Natural killer cell treated with Interleukin-12 subunit alpha and Interleukin-12 subunit beta and Interleukin-15 and Interleukin-18, amount 100 ng/mL, for 72 hours (primary cell): Measurements from ENCODE around the gene PRDX6. TPM values are rescaled to one million over a fixed set of nuclear protein-coding genes. Genes with fewer than 3 reads are reported as not detected.
"Not testable (repeated sequence)": the region's sequence is repeated elsewhere in the genome, so short reads cannot be mapped to it uniquely, and the experiment has no call there.

Experiments used
- ATAC-seq, 2 donors: fragments of 150-1000 bp; cut with Tn5 transposase in 1 of 2; sonication (Bioruptor Pico), chemical (Tn5 transposase) in 1 of 2; 2 replicates each; pipeline ENCODE4 v1.10.0; 2021
- DNase-seq: peaks from one replicate; pipeline ENCODE4 v3.0.0; 2022; ENCODE audit warnings: low spot score
- H3K27ac Mint-ChIP-seq, 2 donors: 1 replicate in 1 of 2; 2 replicates in 1 of 2; pipeline ENCODE4 v1.8.0; 2022; ENCODE audit warnings: mixed read lengths in 2 of 2, mild to moderate bottlenecking in 1 of 2, moderate library complexity in 1 of 2
- H3K27me3 Mint-ChIP-seq, 2 donors: 1 replicate in 1 of 2; 2 replicates in 1 of 2; pipeline ENCODE4 v1.8.0; 2022; ENCODE audit warnings: mixed read lengths in 2 of 2
- H3K36me3 Mint-ChIP-seq: one replicate; pipeline ENCODE4 v1.8.0; 2022; ENCODE audit warnings: mixed read lengths
- H3K4me1 Mint-ChIP-seq, 2 donors: 1 replicate in 1 of 2; 2 replicates in 1 of 2; pipeline ENCODE4 v1.8.0; 2022; ENCODE audit warnings: low read depth in 2 of 2, mixed read lengths in 2 of 2, mild to moderate bottlenecking in 1 of 2
- H3K4me3 Mint-ChIP-seq: one replicate; pipeline ENCODE4 v1.8.0; 2022; ENCODE audit warnings: mixed read lengths
- H3K9me3 Mint-ChIP-seq: 2 replicates; pipeline ENCODE4 v1.8.0; 2022; ENCODE audit warnings: mixed read lengths
- total RNA-seq, 2 donors: library from RNA; stranded (reverse); gene quantifications; one replicate each; pipeline ENCODE4 v1.2.3, GENCODE V29; 2022

The PRDX6 gene
- total RNA-seq, 2 donors from 2014 or later: 119 to 155 TPM

DNA sequence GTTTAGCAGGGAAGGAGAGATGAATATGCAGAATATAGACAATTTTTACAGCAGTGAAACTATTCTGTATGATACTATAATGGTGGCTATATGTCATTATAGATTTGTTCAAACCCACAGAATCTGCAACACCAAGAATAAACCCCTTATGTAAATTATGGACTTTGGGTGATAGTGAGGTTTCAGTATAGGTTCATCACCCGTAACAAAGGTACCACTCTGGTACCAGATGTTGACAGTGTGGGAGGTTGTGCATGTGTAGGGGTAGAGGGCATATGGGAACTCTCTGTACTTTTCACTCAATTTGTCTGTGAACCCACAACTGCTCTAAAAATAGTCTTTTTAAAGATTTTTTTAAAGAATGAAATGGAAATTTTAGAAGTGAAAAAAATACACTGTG is 29.9 kb upstream of the PRDX6 start:
- H3K27ac Mint-ChIP-seq: no peak overlapping the region
- no peaks in the 10 kb centered on the region for H3K27me3 Mint-ChIP-seq
- H3K4me1 Mint-ChIP-seq: peaks cover 13 to 17% of the 10 kb centered on the region in 2 donors
- ATAC-seq (no peak), DNase-seq (no peak)
- no peak overlapping the region for H3K4me3 Mint-ChIP-seq
- peaks cover 25% of the 10 kb centered on the region for H3K36me3 Mint-ChIP-seq
- no peaks in the 10 kb centered on the region for H3K9me3 Mint-ChIP-seq

- peaks cover 8 to 13% of the 10 kb centered on the region in 2 donors for H3K4me1 Mint-ChIP-seq
- no peak for ATAC-seq
- no peaks in the 10 kb centered on the region for H3K9me3 Mint-ChIP-seq
- peaks cover 25% of the 10 kb centered on the region for H3K36me3 Mint-ChIP-seq
- DNase-seq: no peak
- no peak overlapping the region for H3K27ac Mint-ChIP-seq
- H3K4me3 Mint-ChIP-seq: no peak overlapping the region
- no peaks in the 10 kb centered on the region for H3K27me3 Mint-ChIP-seq
Measured at GRCh38 chr1:173448945-173449344, 28.2 kb upstream of the PRDX6 start.

DNA sequence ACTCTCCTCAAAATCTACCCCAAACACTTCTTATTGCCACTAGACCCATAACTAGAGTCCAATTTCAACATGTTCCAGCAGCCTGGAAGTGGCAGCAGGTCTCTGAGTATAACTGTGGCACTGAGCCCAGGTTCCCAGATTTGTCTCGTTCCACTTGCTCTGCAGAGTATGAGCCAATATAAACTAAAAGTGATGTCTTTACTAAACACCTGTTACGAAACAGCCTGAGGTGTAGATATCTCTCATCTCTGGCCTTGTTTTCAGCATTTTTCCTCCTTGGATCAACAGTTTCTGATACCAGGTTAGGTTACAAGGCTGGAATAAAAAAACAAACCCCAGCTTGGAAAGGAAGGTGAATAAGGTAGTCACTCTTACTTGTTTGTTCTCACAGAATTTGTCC is 25.2 kb upstream of the PRDX6 start:
- DNase-seq: no peak
- no peak overlapping the region for H3K4me3 Mint-ChIP-seq
- H3K27me3 Mint-ChIP-seq: no peaks in the 10 kb centered on the region
- peaks cover 17 to 19% of the 10 kb centered on the region in 2 donors for H3K4me1 Mint-ChIP-seq
- H3K36me3 Mint-ChIP-seq: peaks cover 19% of the 10 kb centered on the region
- no peak for ATAC-seq
- no peak overlapping the region for H3K27ac Mint-ChIP-seq
- no peaks in the 10 kb centered on the region for H3K9me3 Mint-ChIP-seq

DNA sequence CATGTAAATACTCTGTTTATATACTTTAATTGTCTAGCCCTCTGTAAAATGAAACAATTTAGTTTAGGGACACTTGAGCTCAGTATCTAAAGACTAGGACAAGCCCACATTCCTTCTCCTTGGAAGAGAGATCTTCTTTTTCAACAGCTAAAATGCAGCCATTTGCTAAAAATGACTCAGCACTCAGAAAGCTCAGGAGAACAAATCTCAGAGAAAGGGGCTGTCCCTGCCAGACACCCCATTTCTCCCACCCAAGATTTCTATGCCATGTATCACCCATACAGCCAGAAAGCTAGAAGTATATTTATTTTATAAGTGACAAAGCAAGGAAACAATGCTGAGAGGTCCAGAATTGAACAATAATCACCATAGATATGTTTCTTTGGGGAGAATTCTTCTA is 23.2 kb upstream of the PRDX6 start:
- no peak for ATAC-seq
- Mint-ChIP-seq H3K4me3 (no peak overlapping the region), H3K27me3 (no peaks in the 10 kb centered on the region), H3K36me3 (peaks cover 13% of the 10 kb centered on the region), H3K9me3 (no peaks in the 10 kb centered on the region), H3K4me1 (peaks cover 17 to 25% of the 10 kb centered on the region in 2 donors), H3K27ac (no peak overlapping the region)
- DNase-seq: no peak

- H3K27me3 Mint-ChIP-seq: no peaks in the 10 kb centered on the region
- H3K9me3 Mint-ChIP-seq: no peaks in the 10 kb centered on the region
- DNase-seq (no peak), ATAC-seq (peak; percentile 90 to 93)
- peak overlapping the region; percentile 36 for H3K4me3 Mint-ChIP-seq
- H3K4me1 Mint-ChIP-seq: peaks cover 20 to 25% of the 10 kb centered on the region in 2 donors
- H3K27ac Mint-ChIP-seq: peak overlapping the region in 1 of 2 donors; percentile 47
- H3K36me3 Mint-ChIP-seq: peaks cover 8% of the 10 kb centered on the region
Measured at GRCh38 chr1:173454966-173455524, 22.1 kb upstream of the PRDX6 start.

DNA sequence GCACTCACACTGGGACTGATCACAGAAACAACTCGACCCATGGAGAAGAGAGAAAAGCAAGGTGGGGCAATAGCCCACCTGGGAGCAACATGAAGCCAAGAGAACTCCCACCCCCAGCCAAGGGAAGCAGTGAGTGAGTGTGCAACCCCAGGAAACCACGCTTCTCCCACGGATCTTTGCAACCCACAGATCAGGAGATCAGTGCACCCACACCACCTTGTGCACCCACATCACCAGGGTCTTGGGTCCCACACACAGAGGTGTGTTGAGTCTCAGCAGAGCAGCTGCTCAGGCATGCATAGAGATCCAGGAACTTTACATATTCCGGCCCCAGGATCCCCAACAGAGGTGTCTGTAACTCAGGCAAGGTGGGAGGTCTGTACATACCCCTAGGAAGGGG is 17.2 kb upstream of the PRDX6 start:
- H3K9me3 Mint-ChIP-seq: peaks cover 11% of the 10 kb centered on the region
- H3K27me3 Mint-ChIP-seq: no peaks in the 10 kb centered on the region
- no peak for DNase-seq
- H3K27ac Mint-ChIP-seq: no peak overlapping the region
- ATAC-seq: no peak
- H3K4me1 Mint-ChIP-seq: peaks cover 24 to 38% of the 10 kb centered on the region in 2 donors
- H3K36me3 Mint-ChIP-seq: peaks cover 40% of the 10 kb centered on the region
- no peak overlapping the region for H3K4me3 Mint-ChIP-seq

DNA sequence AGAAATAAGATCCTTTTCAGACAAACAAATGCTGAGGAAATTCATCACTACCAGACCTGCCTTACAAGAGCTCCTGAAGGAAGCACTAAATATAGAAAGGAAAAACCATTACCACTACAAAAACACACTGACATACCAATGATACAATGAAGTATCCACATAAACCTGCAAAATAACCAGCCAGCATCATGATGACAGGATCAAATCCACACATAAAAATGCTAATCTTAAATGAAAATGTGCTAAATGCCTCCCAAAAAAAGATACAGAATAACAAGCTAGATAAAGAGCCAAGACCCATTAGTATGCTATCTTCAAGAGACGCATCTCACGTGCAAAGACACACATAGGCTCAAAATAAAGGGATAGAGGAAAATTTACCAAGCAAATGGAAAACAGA is 14.5 kb upstream of the PRDX6 start:
- H3K4me3 Mint-ChIP-seq, ATAC-seq, DNase-seq, H3K27me3 Mint-ChIP-seq, H3K27ac Mint-ChIP-seq: not testable (repeated sequence)
- peaks cover 17 to 31% of the 10 kb centered on the region in 2 donors for H3K4me1 Mint-ChIP-seq
- peaks cover 16% of the 10 kb centered on the region for H3K9me3 Mint-ChIP-seq
- peaks cover 50% of the 10 kb centered on the region for H3K36me3 Mint-ChIP-seq

- not testable (repeated sequence) for DNase-seq
Measured at GRCh38 chr1:173464185-173464584, 12.9 kb upstream of the PRDX6 start.

GRCh38 chr1:173467426-173467825 is 9.7 kb upstream of the PRDX6 start:
- Mint-ChIP-seq H3K4me3 (no peak overlapping the region), H3K36me3 (peaks cover 63% of the 10 kb centered on the region), H3K27me3 (no peaks in the 10 kb centered on the region), H3K9me3 (peaks cover 21% of the 10 kb centered on the region), H3K4me1 (peaks cover 19 to 21% of the 10 kb centered on the region in 2 donors), H3K27ac (no peak overlapping the region)
- no peak for ATAC-seq
- DNase-seq: no peak

More at GRCh38 chr1:173464185-173464584, 12.9 kb upstream of the PRDX6 start:
- Mint-ChIP-seq H3K4me1 (peaks cover 21 to 26% of the 10 kb centered on the region in 2 donors), H3K9me3 (peaks cover 16% of the 10 kb centered on the region), H3K36me3 (peaks cover 57% of the 10 kb centered on the region)
- ATAC-seq, H3K4me3 Mint-ChIP-seq, H3K27me3 Mint-ChIP-seq, H3K27ac Mint-ChIP-seq: not testable (repeated sequence)

- Mint-ChIP-seq H3K27ac (no peak overlapping the region), H3K4me3 (no peak overlapping the region), H3K36me3 (peaks cover 43% of the 10 kb centered on the region), H3K9me3 (peaks cover 10% of the 10 kb centered on the region), H3K27me3 (no peaks in the 10 kb centered on the region), H3K4me1 (peaks cover 18 to 24% of the 10 kb centered on the region in 2 donors)
- no peak for ATAC-seq
- DNase-seq: no peak
Measured at GRCh38 chr1:173469656-173470055, 7.5 kb upstream of the PRDX6 start.

DNA sequence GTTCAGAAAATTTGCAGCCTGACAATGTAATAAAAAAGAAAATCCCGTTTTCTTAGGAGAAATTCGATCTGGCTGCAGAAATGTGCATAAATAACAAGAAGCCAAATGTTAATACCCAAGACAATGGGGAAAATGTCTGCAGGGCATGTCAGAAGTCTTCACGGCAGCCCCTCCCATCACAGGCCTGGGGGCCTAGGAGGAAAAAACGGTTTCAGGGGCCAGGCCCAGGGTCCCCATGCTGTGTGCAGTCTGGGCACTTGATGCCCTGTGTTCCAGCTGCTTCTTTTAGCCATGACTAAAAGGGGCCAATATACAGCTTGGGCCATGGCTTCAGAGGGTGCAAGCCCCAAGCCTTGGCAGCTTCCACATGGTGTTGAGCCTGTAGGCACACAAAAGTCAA is 6.5 kb upstream of the PRDX6 start:
- peaks cover 19 to 28% of the 10 kb centered on the region in 2 donors for H3K4me1 Mint-ChIP-seq
- no peak overlapping the region for H3K4me3 Mint-ChIP-seq
- no peak overlapping the region for H3K27ac Mint-ChIP-seq
- ATAC-seq: no peak
- H3K9me3 Mint-ChIP-seq: peaks cover 7% of the 10 kb centered on the region
- H3K36me3 Mint-ChIP-seq: peaks cover 35% of the 10 kb centered on the region
- H3K27me3 Mint-ChIP-seq: no peaks in the 10 kb centered on the region
- DNase-seq: no peak

- DNase-seq (no peak), ATAC-seq (no peak)
- peaks cover 21% of the 10 kb centered on the region for H3K36me3 Mint-ChIP-seq
- no peaks in the 10 kb centered on the region for H3K27me3 Mint-ChIP-seq
- no peak overlapping the region for H3K4me3 Mint-ChIP-seq
- peaks cover 5% of the 10 kb centered on the region for H3K9me3 Mint-ChIP-seq
- H3K27ac Mint-ChIP-seq: peak overlapping the region in 1 of 2 donors; percentile 77
- peaks cover 37 to 40% of the 10 kb centered on the region in 2 donors for H3K4me1 Mint-ChIP-seq
Measured at GRCh38 chr1:173473599-173474011, 3.5 kb upstream of the PRDX6 start.

GRCh38 chr1:173474097-173474779 is 2.9 kb upstream of the PRDX6 start:
- no peaks in the 10 kb centered on the region for H3K27me3 Mint-ChIP-seq
- peaks cover 5% of the 10 kb centered on the region for H3K9me3 Mint-ChIP-seq
- DNase-seq: no peak
- H3K4me3 Mint-ChIP-seq: no peak overlapping the region
- H3K36me3 Mint-ChIP-seq: peaks cover 17% of the 10 kb centered on the region
- peak overlapping the region in 1 of 2 donors; percentile 77 for H3K27ac Mint-ChIP-seq
- H3K4me1 Mint-ChIP-seq: peaks cover 39 to 44% of the 10 kb centered on the region in 2 donors
- no peak for ATAC-seq

DNA sequence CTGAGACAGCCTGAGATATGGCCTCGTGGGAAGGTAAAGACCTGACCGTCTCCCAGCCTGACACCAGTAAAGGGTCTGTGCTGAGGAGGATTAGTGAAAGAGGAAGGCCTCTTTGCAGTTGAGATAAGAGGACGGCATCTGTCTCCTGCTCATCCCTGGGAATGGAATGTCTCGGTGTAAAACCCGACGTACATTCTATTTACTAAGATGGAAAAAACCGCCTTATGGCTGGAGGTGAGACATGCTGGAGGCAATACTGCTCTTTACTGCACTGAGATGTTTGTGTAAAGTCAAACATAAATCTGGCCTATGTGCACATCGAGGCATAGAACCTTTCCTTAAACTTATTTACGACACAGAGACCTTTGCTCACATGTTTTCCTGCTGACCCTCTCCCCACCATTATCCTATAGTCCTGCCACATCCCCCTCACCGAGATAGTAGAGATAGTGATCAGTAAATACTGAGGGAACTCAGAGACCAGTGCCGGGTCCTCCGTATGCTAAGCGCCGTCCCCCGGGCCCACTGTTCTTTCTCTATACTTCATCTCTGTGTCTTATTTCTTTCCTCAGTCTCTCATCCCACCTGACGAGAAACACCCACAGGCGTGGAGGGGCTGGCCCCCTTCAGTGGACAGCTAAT is 2.2 kb upstream of the PRDX6 start:
- not testable (repeated sequence) for ATAC-seq, DNase-seq, H3K9me3 Mint-ChIP-seq, H3K27me3 Mint-ChIP-seq
- Mint-ChIP-seq H3K4me1 (peaks cover 41 to 50% of the 10 kb centered on the region in 2 donors), H3K4me3 (peak overlapping the region; percentile 89), H3K27ac (peak overlapping the region; percentile 87 to 88), H3K36me3 (peaks cover 20% of the 10 kb centered on the region)
